H7 (cell line): ENCODE results near the gene ITGA6. TPM values are rescaled to one million over a fixed set of nuclear protein-coding genes. Genes with fewer than 3 reads are reported as not detected.

Source experiments
- DNase-seq: peaks from one replicate; pipeline ENCODE4 v3.0.0; 2012
- H3K27me3 ChIP-seq: 2 replicates; pipeline ENCODE4 v1.6.0; 2011; ENCODE audit warnings: mild to moderate bottlenecking, low read length; ENCODE audit not compliant: control insufficient read depth, insufficient read depth
- H3K36me3 ChIP-seq: replicated peaks from 2 replicates; pipeline ENCODE4 v1.5.1; 2011; ENCODE audit warnings: low read length; ENCODE audit not compliant: control insufficient read depth, insufficient read depth
- H3K4me3 ChIP-seq: 2 replicates; pipeline ENCODE4 v1.5.1; 2011; ENCODE audit warnings: low read depth, mild to moderate bottlenecking, control low read depth, low read length, moderate library complexity; ENCODE audit not compliant: insufficient read depth
- total RNA-seq: library from RNA; depleted of rRNA; stranded (reverse); fragments of >200 nt; shearing (Covaris generic); gene quantifications from 2 replicates; pipeline ENCODE4 v1.2.3, GENCODE V29; 2014

The ITGA6 gene
- total RNA-seq, 1 experiment from 2014 or later = 57.3 TPM

DNA sequence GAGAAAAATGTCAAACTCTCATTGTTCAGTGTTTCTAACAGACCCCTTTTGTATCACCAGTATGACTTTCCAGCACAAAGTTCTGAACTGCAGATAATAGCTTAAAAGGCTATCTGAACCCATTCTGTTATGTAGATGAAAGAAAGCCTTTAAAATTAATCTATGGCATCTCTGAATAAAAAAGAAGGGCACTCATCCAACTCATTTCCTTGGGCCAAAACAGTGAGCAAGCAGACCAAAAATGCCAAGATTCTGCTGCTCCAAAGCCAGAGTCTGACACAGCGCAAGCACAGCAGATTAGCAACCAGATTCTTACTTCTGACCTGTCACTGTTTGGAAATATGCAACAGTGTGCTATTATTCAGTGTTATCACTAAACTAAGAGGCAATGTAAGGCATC is 22.6 kb upstream of the ITGA6 start:
- Histone ChIP-seq H3K4me3 (no peak overlapping the region), H3K36me3 (no peaks in the 10 kb centered on the region), H3K27me3 (no peaks in the 10 kb centered on the region)
- DNase-seq = no peak

GRCh38 chr2:172405673-172406072 is 21.7 kb upstream of the ITGA6 start:
- DNase-seq = no peak
- no peaks in the 10 kb centered on the region for H3K27me3 ChIP-seq
- no peak overlapping the region for H3K4me3 ChIP-seq
- no peaks in the 10 kb centered on the region for H3K36me3 ChIP-seq

DNA sequence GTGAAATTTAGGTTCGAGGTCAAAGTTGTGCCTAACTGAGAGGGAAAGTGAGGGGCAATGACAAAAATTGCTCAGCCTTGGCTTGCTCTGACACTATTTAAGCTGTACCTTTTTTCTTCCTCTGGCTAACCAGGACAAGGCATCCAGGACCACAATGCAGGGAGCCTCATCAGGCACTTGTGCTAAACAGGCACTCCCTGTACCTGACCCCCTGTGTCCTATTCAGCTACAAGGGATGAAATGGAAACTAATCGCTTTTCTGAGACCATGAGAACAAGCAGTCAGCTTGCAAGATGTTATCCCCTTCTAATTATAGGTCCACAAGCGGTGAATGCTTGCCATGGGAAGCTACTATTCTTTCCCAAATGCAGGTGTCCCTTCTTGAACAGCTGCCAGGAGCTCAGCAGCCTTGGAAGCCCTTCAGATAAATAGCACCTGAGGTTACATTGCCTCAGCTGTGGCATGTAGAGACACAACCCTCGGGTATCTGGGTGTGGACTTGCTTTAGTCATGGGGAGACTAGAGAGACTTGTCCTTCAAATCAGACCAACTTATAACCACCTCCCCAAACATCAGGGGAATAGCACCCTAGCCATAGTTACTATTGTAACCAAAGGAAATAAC is 19.1 kb upstream of the ITGA6 start:
- DNase-seq = no peak
- Histone ChIP-seq H3K27me3 (no peaks in the 10 kb centered on the region), H3K36me3 (no peaks in the 10 kb centered on the region), H3K4me3 (no peak overlapping the region)

DNA sequence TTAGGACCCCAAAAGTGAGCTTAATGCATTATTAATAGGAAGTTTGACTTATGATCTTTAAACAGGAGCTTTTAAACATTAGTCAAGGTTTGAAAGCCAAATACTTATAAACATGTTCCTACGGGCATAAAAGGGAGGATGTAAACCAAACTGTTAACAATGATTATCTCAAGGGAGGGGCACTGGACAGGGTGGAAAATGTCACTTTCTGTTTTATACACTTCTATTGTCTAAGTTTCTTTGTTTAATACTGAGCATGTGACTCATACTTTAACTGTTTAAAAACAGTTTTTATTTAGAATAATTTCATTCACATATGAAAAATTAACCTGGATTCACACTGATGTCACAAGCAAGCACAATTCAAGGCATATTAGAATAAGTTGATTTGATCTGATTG is 18.3 kb upstream of the ITGA6 start:
- Histone ChIP-seq H3K36me3 (no peaks in the 10 kb centered on the region), H3K4me3 (no peak overlapping the region)
- DNase-seq = no peak

DNA sequence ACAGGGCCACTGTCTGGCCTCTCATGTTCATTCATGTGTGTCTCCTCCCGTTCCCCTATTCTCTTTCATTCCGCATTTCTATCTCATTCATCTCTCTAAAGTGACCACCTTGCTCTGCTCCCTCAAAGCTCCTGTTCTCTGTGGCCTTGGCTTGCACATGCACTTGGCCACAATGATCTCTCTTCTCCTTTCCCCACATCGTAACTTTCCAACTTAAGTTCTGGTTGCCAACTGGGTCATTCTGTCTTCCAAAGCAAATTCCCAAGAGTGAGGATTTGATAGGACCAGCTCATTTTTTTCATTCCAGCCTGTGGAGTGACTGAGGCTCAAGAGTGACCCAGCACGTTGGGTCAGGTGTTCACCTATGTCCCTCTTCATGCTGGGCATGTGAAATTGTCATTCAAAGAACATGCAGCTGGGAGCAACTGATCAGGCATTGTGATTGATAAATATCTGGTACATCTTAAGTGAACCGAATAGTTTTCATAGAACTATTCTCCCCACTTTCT is 14.3 kb upstream of the ITGA6 start:
- no peaks in the 10 kb centered on the region for H3K36me3 ChIP-seq
- DNase-seq = no peak
- H3K4me3 ChIP-seq = no peak overlapping the region
- no peaks in the 10 kb centered on the region for H3K27me3 ChIP-seq

More for the DNA sequence above, 18.3 kb upstream of the ITGA6 start:
- no peaks in the 10 kb centered on the region for H3K27me3 ChIP-seq

DNA sequence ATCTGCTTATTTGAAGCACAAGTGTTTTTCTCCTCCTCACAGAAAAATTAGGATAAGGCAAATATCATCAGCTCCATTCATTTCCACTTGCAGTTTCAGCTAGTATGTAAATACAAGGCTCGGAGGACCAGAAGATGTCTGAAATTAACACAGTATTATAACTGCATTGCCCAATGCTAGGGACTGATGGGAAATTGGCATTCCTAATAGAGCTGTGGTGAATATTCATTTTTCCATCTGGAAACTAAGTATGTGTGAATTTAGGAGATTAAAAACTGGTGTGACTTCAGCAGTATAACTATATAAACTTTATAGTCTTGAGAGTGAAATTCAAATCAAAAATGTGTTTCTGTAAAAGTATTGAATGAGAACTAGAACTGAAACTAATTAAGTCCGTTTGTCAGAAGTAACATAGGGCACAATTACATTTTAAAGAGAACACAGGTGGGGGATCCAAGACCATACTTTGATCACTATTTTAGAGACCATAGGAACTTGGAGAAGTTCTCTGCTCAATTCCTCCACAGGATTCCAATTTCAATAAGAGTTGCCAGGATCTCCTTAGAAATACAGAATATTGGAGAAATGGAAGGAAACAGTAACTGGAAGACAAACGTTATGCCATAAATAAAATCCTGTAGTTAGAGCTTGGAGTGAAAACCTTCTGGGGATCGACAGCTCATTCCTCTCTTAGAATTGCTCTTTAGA is 12.1 kb upstream of the ITGA6 start:
- H3K27me3 ChIP-seq = no peaks in the 10 kb centered on the region
- H3K36me3 ChIP-seq = no peaks in the 10 kb centered on the region
- H3K4me3 ChIP-seq = no peak overlapping the region
- no peak for DNase-seq

DNA sequence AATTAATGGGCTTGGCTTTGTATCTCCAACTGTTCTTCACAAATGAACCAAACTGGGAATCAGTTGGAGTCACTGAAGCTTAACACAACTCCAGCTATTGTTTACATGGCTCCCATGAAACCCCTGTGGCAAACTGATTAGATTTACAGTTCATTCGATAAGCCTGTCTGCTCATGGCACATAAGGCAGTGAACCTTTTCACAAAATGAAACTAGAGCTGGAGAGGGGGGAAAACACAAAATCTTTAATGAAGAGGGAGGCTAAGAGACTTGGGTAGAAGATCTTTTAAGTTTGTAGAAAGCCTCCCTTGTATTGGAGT is 11.6 kb upstream of the ITGA6 start:
- Histone ChIP-seq H3K4me3 (no peak overlapping the region), H3K36me3 (no peaks in the 10 kb centered on the region), H3K27me3 (no peaks in the 10 kb centered on the region)
- DNase-seq = no peak

GRCh38 chr2:172416447-172417058 is 10.8 kb upstream of the ITGA6 start:
- DNase-seq = no peak
- H3K27me3 ChIP-seq = no peaks in the 10 kb centered on the region

GRCh38 chr2:172420216-172420615 is 7.2 kb upstream of the ITGA6 start:
- Histone ChIP-seq H3K36me3 (no peaks in the 10 kb centered on the region), H3K4me3 (no peak overlapping the region), H3K27me3 (no peaks in the 10 kb centered on the region)
- DNase-seq = no peak

More at GRCh38 chr2:172416447-172417058, 10.8 kb upstream of the ITGA6 start:
- Histone ChIP-seq H3K4me3 (no peak overlapping the region), H3K36me3 (no peaks in the 10 kb centered on the region)

GRCh38 chr2:172423160-172423559 is 4.2 kb upstream of the ITGA6 start:
- DNase-seq = no peak
- no peaks in the 10 kb centered on the region for H3K36me3 ChIP-seq
- no peak overlapping the region for H3K4me3 ChIP-seq
- H3K27me3 ChIP-seq = peaks cover 5% of the 10 kb centered on the region

DNA sequence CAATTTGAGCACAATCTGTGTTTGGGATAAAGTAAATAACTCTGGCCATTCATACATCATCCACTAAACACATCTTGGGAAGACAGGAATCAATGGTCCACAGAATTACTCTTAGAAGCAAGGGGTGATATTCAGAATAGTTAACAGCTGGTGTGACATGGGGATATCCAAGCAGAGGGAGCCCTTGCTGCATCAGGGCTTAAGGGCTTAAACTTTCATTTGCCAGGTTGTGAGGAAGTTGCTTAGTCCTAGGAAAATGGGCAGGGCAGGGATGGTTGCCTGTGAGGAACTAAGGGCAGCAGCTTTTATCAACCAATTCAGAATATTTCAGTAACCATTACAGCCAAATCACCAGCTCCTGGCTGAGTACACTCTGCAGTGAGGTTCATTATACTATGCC is 2.0 kb upstream of the ITGA6 start:
- no peaks in the 10 kb centered on the region for H3K36me3 ChIP-seq
- DNase-seq = no peak
- H3K4me3 ChIP-seq = no peak overlapping the region
- H3K27me3 ChIP-seq = peaks cover 5% of the 10 kb centered on the region

- H3K36me3 ChIP-seq = no peaks in the 10 kb centered on the region
- H3K4me3 ChIP-seq = peak overlapping the region; percentile 88
- peaks cover 5% of the 10 kb centered on the region for H3K27me3 ChIP-seq
- DNase-seq = no peak
Measured at GRCh38 chr2:172426635-172427255, 641 bp upstream of the ITGA6 start.

- H3K4me3 ChIP-seq = peak overlapping the region; percentile 88
- DNase-seq = peak; percentile 70
- no peaks in the 10 kb centered on the region for H3K36me3 ChIP-seq
- H3K27me3 ChIP-seq = peaks cover 5% of the 10 kb centered on the region
Measured at GRCh38 chr2:172427990-172428831, 825 bp downstream of the ITGA6 start.

DNA sequence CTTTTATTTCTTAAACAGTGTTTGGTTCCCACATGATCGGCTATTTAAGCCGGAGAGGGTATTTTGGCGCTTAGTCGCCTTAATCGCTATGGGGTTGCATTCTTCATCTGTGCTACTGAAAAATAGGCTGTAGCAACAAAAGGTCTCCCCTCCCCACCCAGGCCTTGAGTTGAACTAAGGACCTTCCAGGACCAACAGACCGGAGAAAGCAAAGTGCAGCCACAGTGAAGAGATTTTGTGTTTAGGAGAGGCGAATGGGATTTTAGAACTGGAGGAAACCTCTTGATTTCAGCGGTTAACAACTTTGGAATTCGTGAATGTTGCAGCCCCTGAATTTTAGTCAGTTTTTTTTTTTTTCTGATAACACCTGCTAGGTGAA is 1.4 kb downstream of the ITGA6 start:
- DNase-seq = no peak
- H3K27me3 ChIP-seq = peaks cover 5% of the 10 kb centered on the region
- H3K4me3 ChIP-seq = peak overlapping the region; percentile 88
- H3K36me3 ChIP-seq = no peaks in the 10 kb centered on the region
